Neuron (in vitro differentiated cells): ENCODE results near the gene SPRTN.
"Not testable (repeated sequence)": the region's sequence is repeated elsewhere in the genome, so short reads cannot be mapped to it uniquely, and the experiment has no call there.

Experiments used
- H2AFZ ChIP-seq: one replicate; pipeline ENCODE4 v1.6.1; 2013; ENCODE audit warnings: low read depth, mild to moderate bottlenecking, inconsistent platforms, low read length, moderate library complexity
- H3K27me3 ChIP-seq: one replicate; pipeline ENCODE4 v1.6.1; 2013; ENCODE audit warnings: low read length; ENCODE audit not compliant: insufficient read depth
- H3K36me3 ChIP-seq: one replicate; pipeline ENCODE4 v1.6.1; 2013; ENCODE audit warnings: low read length; ENCODE audit not compliant: insufficient read depth
- H3K4me1 ChIP-seq: one replicate; pipeline ENCODE4 v1.6.1; 2013; ENCODE audit warnings: low read length; ENCODE audit not compliant: insufficient read depth
- H3K4me3 ChIP-seq: 2 replicates; pipeline ENCODE4 v1.5.1; 2013; ENCODE audit warnings: mild to moderate bottlenecking, low read length, moderate library complexity
- H3K9me3 ChIP-seq: one replicate; pipeline ENCODE4 v1.6.1; 2013; ENCODE audit warnings: low read length

Gene SPRTN

GRCh38 chr1:231347961-231348360 is 9.9 kb downstream of the SPRTN start:
- H3K36me3 ChIP-seq: peaks cover 53% of the 10 kb centered on the region
- H2AFZ ChIP-seq: no peak overlapping the region
- no peak overlapping the region for H3K4me3 ChIP-seq
- no peaks in the 10 kb centered on the region for H3K9me3 ChIP-seq
- no peaks in the 10 kb centered on the region for H3K4me1 ChIP-seq
- H3K27me3 ChIP-seq: no peaks in the 10 kb centered on the region

- H3K36me3 ChIP-seq: peaks cover 58% of the 10 kb centered on the region
- H3K9me3 ChIP-seq: no peaks in the 10 kb centered on the region
- H2AFZ ChIP-seq: no peak overlapping the region
- no peaks in the 10 kb centered on the region for H3K27me3 ChIP-seq
- no peak overlapping the region for H3K4me3 ChIP-seq
- no peaks in the 10 kb centered on the region for H3K4me1 ChIP-seq
These were observed 10.3 kb downstream of the SPRTN start for GRCh38 chr1:231348442-231348841.

DNA sequence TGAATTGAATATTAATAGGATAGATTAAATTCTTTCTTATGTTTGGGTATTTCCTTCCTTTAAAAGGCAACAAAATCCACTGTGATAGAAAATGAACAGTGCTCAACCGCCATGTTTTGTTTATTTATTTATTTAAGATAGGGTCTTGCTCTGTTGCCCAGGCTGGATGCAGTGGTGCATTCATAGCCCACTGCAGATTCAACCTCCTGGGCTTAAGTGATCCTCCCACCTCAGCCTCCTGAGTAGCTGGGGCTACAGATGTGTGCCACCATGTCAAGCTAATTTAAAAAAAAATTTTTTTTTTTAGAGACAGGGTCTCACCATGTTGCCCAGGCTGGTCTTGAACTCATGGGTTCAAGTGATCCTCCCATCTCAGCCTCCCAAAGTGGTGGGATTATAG is 10.8 kb downstream of the SPRTN start:
- H3K4me3 ChIP-seq, H3K4me1 ChIP-seq, H3K27me3 ChIP-seq, H2AFZ ChIP-seq, H3K9me3 ChIP-seq: not testable (repeated sequence)
- peaks cover 58% of the 10 kb centered on the region for H3K36me3 ChIP-seq

GRCh38 chr1:231351816-231352215 is 13.7 kb downstream of the SPRTN start:
- no peaks in the 10 kb centered on the region for H3K27me3 ChIP-seq
- H3K36me3 ChIP-seq: peaks cover 58% of the 10 kb centered on the region
- no peak overlapping the region for H2AFZ ChIP-seq

GRCh38 chr1:231353086-231353485 is 15.0 kb downstream of the SPRTN start:
- Histone ChIP-seq H3K4me1 (no peaks in the 10 kb centered on the region), H3K4me3 (no peak overlapping the region), H3K9me3 (no peaks in the 10 kb centered on the region), H3K27me3 (no peaks in the 10 kb centered on the region), H2AFZ (no peak overlapping the region), H3K36me3 (peaks cover 50% of the 10 kb centered on the region)

More at GRCh38 chr1:231351816-231352215, 13.7 kb downstream of the SPRTN start:
- Histone ChIP-seq H3K9me3 (no peaks in the 10 kb centered on the region), H3K4me1 (no peaks in the 10 kb centered on the region), H3K4me3 (no peak overlapping the region)

GRCh38 chr1:231354330-231355020 is 16.4 kb downstream of the SPRTN start:
- Histone ChIP-seq H3K4me3 (no peak overlapping the region), H3K9me3 (no peaks in the 10 kb centered on the region), H2AFZ (no peak overlapping the region), H3K4me1 (no peaks in the 10 kb centered on the region), H3K27me3 (no peaks in the 10 kb centered on the region), H3K36me3 (peaks cover 39% of the 10 kb centered on the region)

GRCh38 chr1:231355171-231355570 is 17.1 kb downstream of the SPRTN start:
- Histone ChIP-seq H3K27me3 (no peaks in the 10 kb centered on the region), H3K36me3 (peaks cover 36% of the 10 kb centered on the region), H3K4me1 (no peaks in the 10 kb centered on the region), H3K9me3 (no peaks in the 10 kb centered on the region), H2AFZ (no peak overlapping the region), H3K4me3 (no peak overlapping the region)

DNA sequence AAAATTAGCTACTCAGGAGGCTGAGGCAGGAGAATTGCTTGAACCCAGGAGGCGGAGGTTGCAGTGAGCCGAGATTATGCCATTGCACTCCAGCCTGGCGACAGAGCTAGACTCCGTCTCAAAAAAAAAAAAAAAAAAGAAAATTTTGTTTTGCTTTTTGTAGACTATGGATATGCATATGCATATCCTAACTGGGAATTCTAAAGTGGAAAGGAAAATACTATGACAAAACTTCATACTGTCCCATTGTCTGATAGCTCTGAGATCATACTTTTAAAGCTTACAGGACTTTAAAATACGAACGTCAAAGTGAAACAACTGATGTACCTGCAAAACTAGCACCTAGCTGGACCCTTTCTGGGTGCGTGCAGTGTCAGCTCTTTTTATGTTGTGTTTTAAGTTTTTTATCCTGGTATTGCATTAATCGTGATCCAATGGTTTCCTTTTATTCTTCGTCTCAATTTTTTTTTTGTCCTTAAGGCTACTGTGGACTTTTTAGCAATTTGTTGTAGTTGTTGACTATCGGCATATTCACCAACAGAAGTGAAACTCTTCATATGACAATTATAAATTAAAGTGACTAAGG is 19.2 kb downstream of the SPRTN start:
- H3K9me3 ChIP-seq: no peaks in the 10 kb centered on the region
- no peak overlapping the region for H2AFZ ChIP-seq
- H3K4me3 ChIP-seq: no peak overlapping the region
- H3K36me3 ChIP-seq: peaks cover 17% of the 10 kb centered on the region
- no peaks in the 10 kb centered on the region for H3K27me3 ChIP-seq
- H3K4me1 ChIP-seq: no peaks in the 10 kb centered on the region

- Histone ChIP-seq H3K36me3 (peaks cover 11% of the 10 kb centered on the region), H3K9me3 (no peaks in the 10 kb centered on the region), H2AFZ (no peak overlapping the region), H3K4me3 (no peak overlapping the region), H3K4me1 (no peaks in the 10 kb centered on the region), H3K27me3 (no peaks in the 10 kb centered on the region)
These were observed 19.8 kb downstream of the SPRTN start for GRCh38 chr1:231357831-231358354.

DNA sequence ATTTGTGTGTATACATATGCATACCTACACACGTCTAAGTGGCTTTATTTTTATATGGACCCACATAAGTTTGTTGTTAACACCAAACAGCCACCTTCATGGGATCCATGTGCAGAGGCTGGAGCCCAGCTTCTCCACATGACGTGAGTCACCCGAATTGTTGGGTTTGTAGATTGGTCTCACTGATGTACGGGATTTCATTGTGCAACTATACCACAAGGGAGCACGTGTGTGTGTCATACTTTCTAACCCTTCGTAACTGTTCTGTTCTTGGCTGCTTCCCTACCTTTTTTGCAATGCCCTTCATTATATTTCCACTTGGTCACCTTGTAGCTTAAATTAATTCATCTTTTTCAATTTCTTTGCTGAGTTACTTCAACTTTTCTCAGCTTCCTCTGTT is 21.0 kb downstream of the SPRTN start:
- no peaks in the 10 kb centered on the region for H3K4me1 ChIP-seq
- H3K36me3 ChIP-seq: peaks cover 5% of the 10 kb centered on the region
- no peak overlapping the region for H2AFZ ChIP-seq
- H3K4me3 ChIP-seq: no peak overlapping the region
- H3K9me3 ChIP-seq: no peaks in the 10 kb centered on the region
- no peaks in the 10 kb centered on the region for H3K27me3 ChIP-seq

DNA sequence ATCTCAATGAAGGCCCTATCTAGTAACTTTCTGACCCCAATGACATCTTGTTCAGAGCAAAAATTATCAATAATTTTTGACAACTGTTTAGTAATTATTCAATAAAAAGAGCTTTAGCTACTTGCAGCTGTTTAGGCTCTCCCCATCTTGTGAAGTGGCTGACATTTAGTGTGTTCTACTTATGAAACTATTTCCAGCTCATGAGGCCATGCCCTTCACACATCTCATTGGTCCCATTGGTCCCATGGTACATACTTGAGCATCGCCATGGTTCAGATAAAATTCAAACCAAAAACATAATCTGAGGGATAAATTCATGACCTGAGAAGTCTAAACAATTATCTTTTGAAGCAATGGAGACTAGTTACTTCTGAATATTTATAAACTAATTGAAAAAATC is 24.2 kb downstream of the SPRTN start:
- Histone ChIP-seq H3K4me1 (no peaks in the 10 kb centered on the region), H3K4me3 (no peak overlapping the region), H3K9me3 (no peaks in the 10 kb centered on the region), H3K27me3 (no peaks in the 10 kb centered on the region), H2AFZ (no peak overlapping the region), H3K36me3 (peaks cover 16% of the 10 kb centered on the region)

DNA sequence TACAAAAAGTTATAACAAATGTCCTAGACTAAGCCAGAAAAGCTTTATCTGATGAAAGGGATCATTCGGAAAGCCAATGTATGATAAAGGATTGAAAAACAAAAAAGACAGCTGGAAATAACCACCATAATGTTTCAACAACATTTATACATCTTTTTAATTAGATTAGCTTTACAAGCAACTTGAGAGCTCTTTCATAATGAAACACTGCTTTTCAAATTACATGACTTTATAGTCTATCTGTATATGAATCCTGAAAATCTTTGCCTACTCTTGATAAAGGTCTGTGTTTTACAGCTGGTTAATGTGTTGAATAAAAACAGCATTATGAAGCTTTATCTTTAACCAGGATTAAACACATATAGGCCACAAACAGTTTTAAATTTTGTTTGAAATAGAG is 25.5 kb downstream of the SPRTN start:
- Histone ChIP-seq H3K4me3 (no peak overlapping the region), H2AFZ (no peak overlapping the region), H3K9me3 (no peaks in the 10 kb centered on the region), H3K27me3 (no peaks in the 10 kb centered on the region), H3K36me3 (peaks cover 18% of the 10 kb centered on the region), H3K4me1 (no peaks in the 10 kb centered on the region)

GRCh38 chr1:231364192-231364591 is 26.1 kb downstream of the SPRTN start:
- H3K36me3 ChIP-seq: peaks cover 16% of the 10 kb centered on the region

More at GRCh38 chr1:231364192-231364591, 26.1 kb downstream of the SPRTN start:
- peaks cover 2% of the 10 kb centered on the region for H3K4me1 ChIP-seq
- H2AFZ ChIP-seq: no peak overlapping the region
- H3K4me3 ChIP-seq: no peak overlapping the region
- no peaks in the 10 kb centered on the region for H3K27me3 ChIP-seq
- H3K9me3 ChIP-seq: no peaks in the 10 kb centered on the region
